ENCODE measurements around the gene RRP12.

Gene RRP12

DNA sequence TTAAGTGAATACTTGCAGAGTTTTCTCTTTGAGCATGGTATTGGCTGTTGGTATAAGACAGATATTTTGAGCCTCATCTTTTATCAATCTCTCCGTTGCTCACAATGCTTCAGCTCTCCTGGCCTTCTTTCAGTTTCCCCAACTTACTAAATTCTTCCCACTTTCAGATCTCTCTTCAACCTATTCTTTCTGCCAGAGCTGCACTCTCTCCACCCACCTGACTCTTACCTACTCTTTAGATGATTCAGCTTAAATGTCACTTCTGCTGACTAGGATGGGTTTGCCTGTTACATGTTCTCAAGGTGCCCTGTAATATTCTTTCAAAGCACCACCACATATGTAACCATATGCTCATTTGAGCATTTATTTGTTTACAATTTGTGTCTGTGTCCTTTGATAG, 43.1 kb upstream of the RRP12 start:
- peaks cover 6% of the 10 kb centered on the region for H3K79me2 ChIP-seq (ENCODE audit: control insufficient read depth, insufficient read depth, low read length, poor library complexity)
- no peak overlapping the region for H4K91ac ChIP-seq (ENCODE audit: low read depth, low read length)
- H3K4me3 ChIP-seq (ENCODE audit: low read depth, low read length), result no peak overlapping the region
- H3K4ac ChIP-seq (ENCODE audit: low read depth, low read length), result no peak overlapping the region
- H3K18ac ChIP-seq (ENCODE audit: low read length), result no peak overlapping the region
- no peak overlapping the region for H2AFZ ChIP-seq (ENCODE audit: insufficient read depth, low read length, poor library complexity)
- H3K4me1 ChIP-seq (ENCODE audit: control insufficient read depth in 1 of 2, insufficient read depth in 2 of 2, low read length in 2 of 2), result peaks cover 0 to 6% of the 10 kb centered on the region in 2 experiments
- H4K12ac ChIP-seq (ENCODE audit: low read depth, low read length), result no peak overlapping the region
- H2BK12ac ChIP-seq (ENCODE audit: low read length), result no peak overlapping the region
- WGBS (ENCODE audit: extremely low coverage, insufficient coverage, insufficient read length), result no CpG with 5 or more reads among the region's 1 CpG
- no peak overlapping the region for H3K23ac ChIP-seq (ENCODE audit: low read length)
- no peaks in the 10 kb centered on the region for H3K9me3 ChIP-seq (ENCODE audit: insufficient read depth, low read depth, low read length)
- H3K27ac ChIP-seq (ENCODE audit: low read depth, low read length), result no peak overlapping the region
- DNase-seq, result no peak
- H3K36me3 ChIP-seq (ENCODE audit: control insufficient read depth in 1 of 2, insufficient read depth in 2 of 2, low read length in 2 of 2), result peaks cover 11 to 15% of the 10 kb centered on the region in 2 experiments
- no peak overlapping the region for H4K8ac ChIP-seq (ENCODE audit: low read depth, low read length)
- peaks cover 8% of the 10 kb centered on the region for H3K79me1 ChIP-seq (ENCODE audit: low read length)
- H2AK5ac ChIP-seq (ENCODE audit: low read length), result no peak overlapping the region
- no peak overlapping the region for H2BK120ac ChIP-seq (ENCODE audit: insufficient read depth, low read length, poor library complexity)
- H3K9ac ChIP-seq (ENCODE audit: low read length), result no peak overlapping the region
- H3K27me3 ChIP-seq (ENCODE audit: insufficient read depth, low read length), result no peaks in the 10 kb centered on the region
- no peak overlapping the region for H3K4me2 ChIP-seq (ENCODE audit: low read length)
- H3K14ac ChIP-seq (ENCODE audit: low read length), result no peak overlapping the region
- no peak overlapping the region for H2BK5ac ChIP-seq (ENCODE audit: low read depth, low read length, poor library complexity)

- Histone ChIP-seq H2BK12ac (ENCODE audit: low read length) (no peak overlapping the region), H3K79me1 (ENCODE audit: low read length) (peaks cover 8% of the 10 kb centered on the region), H2BK120ac (ENCODE audit: insufficient read depth, low read length, poor library complexity) (no peak overlapping the region), H3K27me3 (ENCODE audit: insufficient read depth, low read length) (no peaks in the 10 kb centered on the region), H3K4me2 (ENCODE audit: low read length) (no peak overlapping the region), H3K9me3 (ENCODE audit: insufficient read depth, low read depth, low read length) (no peaks in the 10 kb centered on the region), H3K27ac (ENCODE audit: low read depth, low read length) (no peak overlapping the region), H4K12ac (ENCODE audit: low read depth, low read length) (no peak overlapping the region), H3K4ac (ENCODE audit: low read depth, low read length) (no peak overlapping the region), H4K91ac (ENCODE audit: low read depth, low read length) (no peak overlapping the region), H3K9ac (ENCODE audit: low read length) (no peak overlapping the region), H2BK5ac (ENCODE audit: low read depth, low read length, poor library complexity) (no peak overlapping the region), H3K23ac (ENCODE audit: low read length) (no peak overlapping the region), H3K79me2 (ENCODE audit: control insufficient read depth, insufficient read depth, low read length, poor library complexity) (peaks cover 6% of the 10 kb centered on the region), H2AK5ac (ENCODE audit: low read length) (no peak overlapping the region), H3K4me3 (ENCODE audit: low read depth, low read length) (no peak overlapping the region), H3K14ac (ENCODE audit: low read length) (no peak overlapping the region), H4K8ac (ENCODE audit: low read depth, low read length) (no peak overlapping the region), H2AFZ (ENCODE audit: insufficient read depth, low read length, poor library complexity) (no peak overlapping the region), H3K36me3 (ENCODE audit: control insufficient read depth in 1 of 2, insufficient read depth in 2 of 2, low read length in 2 of 2) (peaks cover 23 to 27% of the 10 kb centered on the region in 2 experiments), H3K4me1 (ENCODE audit: control insufficient read depth in 1 of 2, insufficient read depth in 2 of 2, low read length in 2 of 2) (peaks cover 0 to 4% of the 10 kb centered on the region in 2 experiments), H3K18ac (ENCODE audit: low read length) (no peak overlapping the region)
- WGBS (ENCODE audit: extremely low coverage, insufficient coverage, insufficient read length), result no CpG with 5 or more reads among the region's 1 CpG
- DNase-seq, result no peak
These were observed 41.1 kb upstream of the RRP12 start for GRCh38 chr10:97442277-97442676.

DNA sequence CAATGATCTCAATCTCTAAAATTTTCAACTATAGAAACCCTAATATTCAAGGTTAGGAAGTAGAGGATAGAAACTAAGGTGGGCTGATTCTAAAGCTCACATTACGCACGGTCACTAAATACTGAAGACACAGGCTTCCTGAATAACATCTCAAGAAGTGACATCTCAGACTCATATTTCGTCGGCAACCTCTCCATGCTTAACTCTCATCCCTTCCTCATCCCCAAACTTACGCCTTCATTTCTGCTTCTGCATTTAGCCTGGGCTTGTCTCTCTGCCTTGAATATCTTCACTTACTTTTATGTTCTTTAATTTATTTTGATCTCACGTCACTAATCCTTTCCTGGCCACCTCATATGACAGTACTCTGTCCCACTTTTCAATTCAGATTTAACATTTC, 34.1 kb upstream of the RRP12 start:
- DNase-seq, result no peak
- no peaks in the 10 kb centered on the region for H3K79me1 ChIP-seq (ENCODE audit: low read length)
- H3K23ac ChIP-seq (ENCODE audit: low read length), result no peak overlapping the region
- H3K18ac ChIP-seq (ENCODE audit: low read length), result no peak overlapping the region
- no peak overlapping the region for H2AK5ac ChIP-seq (ENCODE audit: low read length)
- no peaks in the 10 kb centered on the region for H3K9me3 ChIP-seq (ENCODE audit: insufficient read depth, low read depth, low read length)
- H3K4me2 ChIP-seq (ENCODE audit: low read length), result no peak overlapping the region
- no peak overlapping the region for H2BK120ac ChIP-seq (ENCODE audit: insufficient read depth, low read length, poor library complexity)
- H4K12ac ChIP-seq (ENCODE audit: low read depth, low read length), result no peak overlapping the region
- H3K4me3 ChIP-seq (ENCODE audit: low read depth, low read length), result no peak overlapping the region
- H3K14ac ChIP-seq (ENCODE audit: low read length), result no peak overlapping the region
- no peaks in the 10 kb centered on the region for H3K79me2 ChIP-seq (ENCODE audit: control insufficient read depth, insufficient read depth, low read length, poor library complexity)
- no peak overlapping the region for H4K91ac ChIP-seq (ENCODE audit: low read depth, low read length)
- no peak overlapping the region for H3K9ac ChIP-seq (ENCODE audit: low read length)
- H2BK12ac ChIP-seq (ENCODE audit: low read length), result no peak overlapping the region
- H3K36me3 ChIP-seq (ENCODE audit: control insufficient read depth in 1 of 2, insufficient read depth in 2 of 2, low read length in 2 of 2), result peaks cover 40 to 57% of the 10 kb centered on the region in 2 experiments
- H3K4ac ChIP-seq (ENCODE audit: low read depth, low read length), result no peak overlapping the region
- H4K8ac ChIP-seq (ENCODE audit: low read depth, low read length), result no peak overlapping the region
- no peaks in the 10 kb centered on the region for H3K27me3 ChIP-seq (ENCODE audit: insufficient read depth, low read length)
- H2BK5ac ChIP-seq (ENCODE audit: low read depth, low read length, poor library complexity), result no peak overlapping the region
- WGBS (ENCODE audit: extremely low coverage, insufficient coverage, insufficient read length), result 100% methylated on average over 1 of the region's 6 CpGs
- no peaks in the 10 kb centered on the region for H3K4me1 ChIP-seq (ENCODE audit: control insufficient read depth in 1 of 2, insufficient read depth in 2 of 2, low read length in 2 of 2)
- no peak overlapping the region for H3K27ac ChIP-seq (ENCODE audit: low read depth, low read length)
- H2AFZ ChIP-seq (ENCODE audit: insufficient read depth, low read length, poor library complexity), result no peak overlapping the region

DNA sequence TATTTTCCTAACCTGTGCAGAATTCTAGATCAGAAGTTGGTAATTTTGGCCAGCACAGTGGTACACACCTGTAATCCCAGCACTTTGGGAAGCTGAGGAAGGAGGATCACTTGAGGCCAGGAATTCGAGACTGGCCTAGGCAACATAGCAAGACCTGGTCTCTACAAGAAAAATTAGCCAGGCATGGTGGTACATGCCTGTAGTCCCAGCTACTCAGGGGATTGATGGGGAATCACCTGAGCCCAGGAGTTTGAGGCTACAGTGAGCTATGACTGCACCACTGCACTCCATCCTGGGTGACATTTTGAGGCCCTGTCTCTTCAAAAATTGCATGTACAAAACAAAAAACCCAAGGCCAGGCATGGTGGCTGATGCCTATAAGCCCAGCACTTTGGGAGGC, 33.4 kb upstream of the RRP12 start:
- Histone ChIP-seq H4K12ac (ENCODE audit: low read depth, low read length) (no peak overlapping the region), H3K36me3 (ENCODE audit: control insufficient read depth in 1 of 2, insufficient read depth in 2 of 2, low read length in 2 of 2) (peaks cover 40 to 57% of the 10 kb centered on the region in 2 experiments), H3K79me1 (ENCODE audit: low read length) (no peaks in the 10 kb centered on the region), H3K79me2 (ENCODE audit: control insufficient read depth, insufficient read depth, low read length, poor library complexity) (no peaks in the 10 kb centered on the region), H3K4me2 (ENCODE audit: low read length) (no peak overlapping the region), H3K27ac (ENCODE audit: low read depth, low read length) (no peak overlapping the region), H2AFZ (ENCODE audit: insufficient read depth, low read length, poor library complexity) (no peak overlapping the region), H3K4me1 (ENCODE audit: control insufficient read depth in 1 of 2, insufficient read depth in 2 of 2, low read length in 2 of 2) (no peaks in the 10 kb centered on the region), H3K4me3 (ENCODE audit: low read depth, low read length) (no peak overlapping the region), H3K23ac (ENCODE audit: low read length) (no peak overlapping the region), H2AK5ac (ENCODE audit: low read length) (no peak overlapping the region), H4K8ac (ENCODE audit: low read depth, low read length) (no peak overlapping the region), H4K91ac (ENCODE audit: low read depth, low read length) (no peak overlapping the region), H2BK120ac (ENCODE audit: insufficient read depth, low read length, poor library complexity) (no peak overlapping the region), H3K4ac (ENCODE audit: low read depth, low read length) (no peak overlapping the region), H3K9me3 (ENCODE audit: insufficient read depth, low read depth, low read length) (no peaks in the 10 kb centered on the region), H2BK12ac (ENCODE audit: low read length) (no peak overlapping the region), H3K18ac (ENCODE audit: low read length) (no peak overlapping the region), H3K14ac (ENCODE audit: low read length) (no peak overlapping the region), H3K9ac (ENCODE audit: low read length) (no peak overlapping the region), H2BK5ac (ENCODE audit: low read depth, low read length, poor library complexity) (no peak overlapping the region), H3K27me3 (ENCODE audit: insufficient read depth, low read length) (no peaks in the 10 kb centered on the region)
- no peak for DNase-seq
- WGBS (ENCODE audit: extremely low coverage, insufficient coverage, insufficient read length), result no CpG with 5 or more reads among the region's 1 CpG
